ENCODE measurements around the gene SUCNR1.
"Not testable (repeated sequence)": the region's sequence is repeated elsewhere in the genome, so short reads cannot be mapped to it uniquely, and the experiment has no call there.

The SUCNR1 gene

DNA sequence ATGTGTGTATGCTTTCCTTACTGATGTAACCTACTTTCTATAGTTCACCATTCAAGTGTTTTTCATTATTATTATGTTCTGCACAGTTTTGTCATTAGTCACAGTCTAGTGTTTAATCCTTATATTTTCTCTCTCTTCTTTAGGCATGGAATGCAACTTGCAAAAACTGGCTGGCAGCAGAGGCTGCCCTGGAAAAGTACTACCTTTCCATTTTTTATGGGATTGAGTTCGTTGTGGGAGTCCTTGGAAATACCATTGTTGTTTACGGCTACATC lies 6.9 kb downstream of the SUCNR1 start:
- DNase-seq (ENCODE audit: extremely low read depth, low read depth): no peak
- TF ChIP-seq, protein P1, sequence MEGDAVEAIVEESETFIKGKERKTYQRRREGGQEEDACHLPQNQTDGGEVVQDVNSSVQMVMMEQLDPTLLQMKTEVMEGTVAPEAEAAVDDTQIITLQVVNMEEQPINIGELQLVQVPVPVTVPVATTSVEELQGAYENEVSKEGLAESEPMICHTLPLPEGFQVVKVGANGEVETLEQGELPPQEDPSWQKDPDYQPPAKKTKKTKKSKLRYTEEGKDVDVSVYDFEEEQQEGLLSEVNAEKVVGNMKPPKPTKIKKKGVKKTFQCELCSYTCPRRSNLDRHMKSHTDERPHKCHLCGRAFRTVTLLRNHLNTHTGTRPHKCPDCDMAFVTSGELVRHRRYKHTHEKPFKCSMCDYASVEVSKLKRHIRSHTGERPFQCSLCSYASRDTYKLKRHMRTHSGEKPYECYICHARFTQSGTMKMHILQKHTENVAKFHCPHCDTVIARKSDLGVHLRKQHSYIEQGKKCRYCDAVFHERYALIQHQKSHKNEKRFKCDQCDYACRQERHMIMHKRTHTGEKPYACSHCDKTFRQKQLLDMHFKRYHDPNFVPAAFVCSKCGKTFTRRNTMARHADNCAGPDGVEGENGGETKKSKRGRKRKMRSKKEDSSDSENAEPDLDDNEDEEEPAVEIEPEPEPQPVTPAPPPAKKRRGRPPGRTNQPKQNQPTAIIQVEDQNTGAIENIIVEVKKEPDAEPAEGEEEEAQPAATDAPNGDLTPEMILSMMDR (IDR thresholded peaks at IDR 0.05; ENCODE audit: low read depth, low read length): no peak

DNA sequence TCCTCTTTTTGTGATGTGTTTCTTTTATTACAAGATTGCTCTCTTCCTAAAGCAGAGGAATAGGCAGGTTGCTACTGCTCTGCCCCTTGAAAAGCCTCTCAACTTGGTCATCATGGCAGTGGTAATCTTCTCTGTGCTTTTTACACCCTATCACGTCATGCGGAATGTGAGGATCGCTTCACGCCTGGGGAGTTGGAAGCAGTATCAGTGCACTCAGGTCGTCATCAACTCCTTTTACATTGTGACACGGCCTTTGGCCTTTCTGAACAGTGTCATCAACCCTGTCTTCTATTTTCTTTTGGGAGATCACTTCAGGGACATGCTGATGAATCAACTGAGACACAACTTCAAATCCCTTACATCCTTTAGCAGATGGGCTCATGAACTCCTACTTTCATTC lies 7.7 kb downstream of the SUCNR1 start:
- TF ChIP-seq, protein P1 (IDR thresholded peaks at IDR 0.05; ENCODE audit: low read depth, low read length): no peak

DNA sequence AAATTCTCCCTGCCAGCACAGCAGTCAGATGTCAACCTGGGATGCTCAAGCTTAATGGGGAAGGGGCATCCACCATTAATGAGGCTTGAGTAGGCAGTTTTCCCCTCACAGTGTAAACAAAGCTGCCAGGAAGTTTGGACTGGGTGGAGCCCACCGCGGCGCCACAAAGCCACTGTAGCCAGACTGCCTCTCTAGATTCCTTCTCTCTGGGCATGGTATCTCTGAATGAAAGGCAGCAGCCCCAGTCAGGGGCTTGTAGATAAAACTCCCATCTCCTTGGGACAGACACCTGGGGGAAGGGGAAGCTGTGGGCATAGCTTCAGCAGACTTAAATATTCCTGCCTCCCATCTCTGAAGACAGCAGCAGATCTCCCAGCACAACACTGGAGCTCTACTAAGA lies 12.0 kb downstream of the SUCNR1 start:
- not testable (repeated sequence) for DNase-seq (ENCODE audit: extremely low read depth, low read depth)

More for the DNA sequence above, 7.7 kb downstream of the SUCNR1 start:
- no peak for DNase-seq (ENCODE audit: extremely low read depth, low read depth)

DNA sequence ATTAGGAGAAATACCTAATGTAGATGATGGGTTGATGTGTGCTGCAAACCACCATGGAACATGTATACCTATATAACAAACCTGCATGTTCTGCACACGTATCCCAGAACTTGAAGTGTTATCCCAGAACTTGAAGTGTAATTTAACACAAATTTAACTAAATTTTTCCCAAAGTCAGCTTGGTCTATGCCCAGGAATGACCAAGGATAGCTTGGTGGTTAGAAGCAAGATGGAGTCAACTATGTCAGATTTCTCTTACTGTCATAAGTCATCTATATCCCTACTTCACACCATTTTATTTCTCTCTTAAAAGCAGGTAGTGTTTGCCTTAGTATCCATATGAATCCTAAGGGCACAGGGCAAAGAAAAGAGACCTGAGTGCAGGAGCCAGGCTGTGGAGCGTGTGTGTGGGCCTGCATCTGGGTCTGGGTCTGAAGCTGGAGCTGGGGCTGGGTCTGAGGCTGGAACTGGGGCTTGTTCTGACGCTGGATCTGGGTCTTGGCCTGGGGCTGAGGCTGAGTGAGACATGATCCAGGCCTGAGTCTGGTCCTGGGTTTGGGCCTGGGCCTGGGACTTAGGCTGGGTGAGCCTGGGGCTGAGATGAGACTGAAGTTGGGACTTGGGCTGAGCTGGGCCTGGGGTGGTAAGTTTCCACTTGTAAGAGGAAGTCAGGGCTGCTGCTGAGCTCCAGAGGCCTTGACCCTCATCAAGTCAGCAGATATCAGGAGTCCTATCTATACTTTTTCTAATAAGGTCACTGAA lies 14.2 kb downstream of the SUCNR1 start:
- DNase-seq (ENCODE audit: extremely low read depth, low read depth): not testable (repeated sequence)

DNA sequence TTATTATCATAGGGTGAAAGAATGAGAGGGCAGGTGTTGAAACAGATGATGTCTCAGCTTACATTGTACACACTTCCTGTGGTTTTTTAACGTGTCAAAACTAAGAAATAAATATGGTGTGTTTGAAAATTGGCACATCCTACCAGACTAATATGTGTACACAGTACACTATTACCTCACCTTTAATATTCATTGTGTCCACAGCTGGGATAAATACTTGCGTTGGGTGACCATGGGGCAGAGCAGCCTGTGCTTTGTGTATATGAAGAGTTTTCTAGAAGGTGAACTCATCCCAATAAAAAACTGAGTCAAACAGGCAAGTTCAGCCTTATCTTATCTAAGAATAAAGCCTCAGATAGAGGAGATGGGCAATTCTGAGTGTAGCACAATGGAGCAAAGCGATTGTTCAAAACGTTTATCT lies 17.3 kb downstream of the SUCNR1 start:
- DNase-seq (ENCODE audit: extremely low read depth, low read depth): no peak
- TF ChIP-seq, protein P1 (IDR thresholded peaks at IDR 0.05; ENCODE audit: low read depth, low read length): no peak

DNA sequence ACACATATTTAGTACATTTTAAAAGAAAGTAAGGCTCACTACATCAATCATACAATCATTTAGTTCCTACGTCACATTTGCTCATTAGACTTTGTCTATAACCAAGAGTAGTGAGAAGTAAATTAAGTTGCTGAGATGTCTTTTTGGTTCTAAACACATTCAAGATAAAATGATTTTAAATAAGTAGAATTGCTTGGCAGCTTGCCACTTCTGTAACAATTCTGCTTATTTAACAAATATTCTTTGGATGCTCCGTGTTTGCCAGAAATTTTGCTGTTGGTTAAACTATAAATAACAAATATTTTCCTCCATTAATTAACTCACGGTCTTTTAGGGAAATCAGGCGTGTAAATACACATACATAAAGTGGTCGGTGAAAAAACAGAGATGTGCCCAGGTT lies 18.3 kb downstream of the SUCNR1 start:
- DNase-seq (ENCODE audit: extremely low read depth, low read depth): no peak
- TF ChIP-seq, protein P1 (IDR thresholded peaks at IDR 0.05; ENCODE audit: low read depth, low read length): no peak

DNA sequence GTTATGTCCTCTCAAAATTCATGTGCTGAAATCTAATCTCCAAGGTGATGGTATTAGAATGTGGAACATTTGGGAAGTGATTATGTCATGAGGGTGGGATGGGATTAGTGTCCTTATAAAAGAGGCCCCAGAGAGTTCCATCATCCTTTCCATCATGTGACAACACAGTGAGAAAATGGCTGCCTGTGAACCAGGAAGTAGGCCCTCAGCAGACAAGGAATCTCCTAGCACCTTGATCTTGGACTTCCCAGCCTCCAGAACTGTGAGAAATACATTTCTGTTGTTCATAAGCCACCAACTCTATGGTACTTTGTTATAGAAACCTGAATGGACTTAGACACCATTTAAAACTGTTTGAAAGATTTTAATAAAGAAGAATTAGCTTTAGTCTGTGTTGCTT lies 20.8 kb downstream of the SUCNR1 start:
- TF ChIP-seq, protein P1 (IDR thresholded peaks at IDR 0.05; ENCODE audit: low read depth, low read length): no peak
- no peak for DNase-seq (ENCODE audit: extremely low read depth, low read depth)

DNA sequence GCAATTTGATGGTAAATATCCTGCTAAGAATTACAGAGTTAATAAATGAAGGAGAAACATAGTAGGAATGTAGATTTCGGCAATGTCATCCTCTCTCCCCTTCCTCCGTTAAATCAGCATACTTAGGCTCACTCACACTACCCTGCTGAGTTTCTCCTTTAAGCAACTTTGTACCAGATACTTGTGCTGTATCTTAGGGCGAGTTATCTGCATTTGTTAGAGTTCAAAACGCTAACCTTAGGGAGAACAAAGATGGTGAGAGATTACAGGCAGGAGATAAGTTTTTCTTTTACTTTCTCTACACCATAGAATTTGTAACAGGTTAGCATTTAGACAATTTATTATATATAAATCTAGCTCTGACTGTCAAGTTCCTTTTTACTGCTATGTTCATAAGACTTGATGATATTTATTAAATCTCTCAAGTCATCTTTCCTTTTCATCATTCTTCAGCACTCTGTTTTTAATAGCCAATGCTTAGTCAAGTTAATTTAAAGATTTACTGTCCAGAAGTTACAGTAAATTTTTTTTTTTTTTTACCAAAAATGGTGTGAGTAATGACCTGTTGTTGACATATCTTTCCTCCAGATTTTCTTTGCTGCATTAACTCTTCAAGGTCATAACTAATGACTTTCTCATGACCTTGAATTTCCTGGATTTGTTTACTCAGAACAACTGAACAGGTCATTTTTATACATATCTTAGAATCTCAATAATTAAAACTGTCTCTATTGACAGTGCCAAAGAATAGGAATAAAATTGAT lies 22.2 kb downstream of the SUCNR1 start:
- DNase-seq (ENCODE audit: extremely low read depth, low read depth): no peak
- TF ChIP-seq, protein P1 (IDR thresholded peaks at IDR 0.05; ENCODE audit: low read depth, low read length): no peak

Measured in AG09319 (cell line).